ENCODE measurements around the gene ARHGAP26.

The ARHGAP26 gene

GRCh38 chr5:143196601-143197259 is 426.6 kb downstream of the ARHGAP26 start:
- Histone ChIP-seq H3K27me3 (ENCODE audit: insufficient read depth, low read length) (no peaks in the 10 kb centered on the region), H3K9me3 (ENCODE audit: low read length) (peaks cover 2% of the 10 kb centered on the region; the same call in 1 of the 2 replicates), H3F3A (ENCODE audit: insufficient read depth, low read length) (no peaks in the 10 kb centered on the region), H3K4me3 (ENCODE audit: low read depth, low read length, poor library complexity, severe bottlenecking) (no peak overlapping the region), H3K36me3 (ENCODE audit: insufficient read depth, low read length) (no peaks in the 10 kb centered on the region), H3K4me1 (ENCODE audit: insufficient read depth, low read length, severe bottlenecking) (no peaks in the 10 kb centered on the region), H4K20me1 (ENCODE audit: insufficient read depth, low read length) (no peaks in the 10 kb centered on the region), H3K4me2 (ENCODE audit: low read length) (no peak overlapping the region), H3K27ac (ENCODE audit: low read depth, low read length, poor library complexity, severe bottlenecking) (no peak overlapping the region), H3K9me2 (ENCODE audit: low read depth, low read length) (no peaks in the 10 kb centered on the region), H2AFZ (ENCODE audit: low read length) (no peak overlapping the region), H3K9ac (ENCODE audit: low read length) (no peak overlapping the region), H3K79me2 (ENCODE audit: insufficient read depth, low read length) (no peaks in the 10 kb centered on the region)
- TF ChIP-seq CTCF (IDR thresholded peaks at IDR 0.05; ENCODE audit: low read length) (no peak), EZH2 (IDR thresholded peaks at IDR 0.05; ENCODE audit: borderline replicate concordance, low read length) (no peak)

DNA sequence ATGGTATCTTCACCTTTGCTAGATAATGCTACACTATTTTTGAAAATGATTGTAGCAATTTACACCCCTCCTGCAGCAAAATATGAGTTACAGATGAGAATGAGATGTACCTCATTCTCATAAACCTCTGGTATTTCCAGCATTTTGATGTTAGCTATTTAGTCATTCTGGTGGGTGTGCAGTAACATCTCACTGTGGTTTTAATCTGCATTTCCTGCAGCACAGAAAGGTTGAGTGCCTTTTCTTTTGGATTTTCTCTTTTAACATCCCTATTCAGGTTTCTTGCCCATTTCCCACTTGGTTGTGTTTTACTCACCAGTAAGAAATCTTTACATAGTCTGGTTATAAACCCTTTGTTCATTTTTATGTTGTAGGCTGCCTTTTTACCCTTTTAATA is 427.1 kb downstream of the ARHGAP26 start:
- H3K9me3 ChIP-seq (ENCODE audit: low read length), result peaks cover 2% of the 10 kb centered on the region; the same call in 1 of the 2 replicates
- no peak overlapping the region for H3K9ac ChIP-seq (ENCODE audit: low read length)
- TF ChIP-seq CTCF (IDR thresholded peaks at IDR 0.05; ENCODE audit: low read length) (no peak), EZH2 (IDR thresholded peaks at IDR 0.05; ENCODE audit: borderline replicate concordance, low read length) (no peak)
- H3K27ac ChIP-seq (ENCODE audit: low read depth, low read length, poor library complexity, severe bottlenecking), result no peak overlapping the region
- no peaks in the 10 kb centered on the region for H3K27me3 ChIP-seq (ENCODE audit: insufficient read depth, low read length)
- no peaks in the 10 kb centered on the region for H3K9me2 ChIP-seq (ENCODE audit: low read depth, low read length)
- H3K4me2 ChIP-seq (ENCODE audit: low read length), result no peak overlapping the region
- H3K4me3 ChIP-seq (ENCODE audit: low read depth, low read length, poor library complexity, severe bottlenecking), result no peak overlapping the region
- no peaks in the 10 kb centered on the region for H3K4me1 ChIP-seq (ENCODE audit: insufficient read depth, low read length, severe bottlenecking)
- H2AFZ ChIP-seq (ENCODE audit: low read length), result no peak overlapping the region
- no peaks in the 10 kb centered on the region for H3K36me3 ChIP-seq (ENCODE audit: insufficient read depth, low read length)
- H3F3A ChIP-seq (ENCODE audit: insufficient read depth, low read length), result no peaks in the 10 kb centered on the region
- H3K79me2 ChIP-seq (ENCODE audit: insufficient read depth, low read length), result no peaks in the 10 kb centered on the region
- H4K20me1 ChIP-seq (ENCODE audit: insufficient read depth, low read length), result no peaks in the 10 kb centered on the region

DNA sequence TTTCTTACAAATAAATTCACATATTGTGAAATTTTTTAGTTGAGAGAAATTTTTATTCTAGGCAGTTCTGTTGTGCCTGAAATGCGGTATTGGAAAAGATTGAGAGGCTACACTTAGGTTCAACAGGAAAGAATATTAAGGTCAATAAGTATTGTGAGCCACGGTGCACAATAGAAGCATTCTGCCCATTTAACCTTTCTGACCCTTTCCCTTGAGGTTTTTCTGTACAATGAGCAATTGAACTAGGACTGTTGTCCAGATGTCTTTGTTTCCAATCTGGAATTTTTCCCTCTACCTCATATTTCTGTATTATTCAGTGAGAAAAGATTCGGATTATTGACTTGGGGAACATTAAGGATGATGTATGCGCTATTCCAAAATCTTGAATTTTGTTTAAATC is 428.2 kb downstream of the ARHGAP26 start:
- no peaks in the 10 kb centered on the region for H3K79me2 ChIP-seq (ENCODE audit: insufficient read depth, low read length)
- H3K4me2 ChIP-seq (ENCODE audit: low read length), result no peak overlapping the region
- no peaks in the 10 kb centered on the region for H3F3A ChIP-seq (ENCODE audit: insufficient read depth, low read length)

More for the DNA sequence above, 428.2 kb downstream of the ARHGAP26 start:
- H3K4me1 ChIP-seq (ENCODE audit: insufficient read depth, low read length, severe bottlenecking), result no peaks in the 10 kb centered on the region
- no peak overlapping the region for H3K4me3 ChIP-seq (ENCODE audit: low read depth, low read length, poor library complexity, severe bottlenecking)
- H3K36me3 ChIP-seq (ENCODE audit: insufficient read depth, low read length), result no peaks in the 10 kb centered on the region
- H3K9ac ChIP-seq (ENCODE audit: low read length), result no peak overlapping the region
- no peak overlapping the region for H3K27ac ChIP-seq (ENCODE audit: low read depth, low read length, poor library complexity, severe bottlenecking)
- TF ChIP-seq EZH2 (IDR thresholded peaks at IDR 0.05; ENCODE audit: borderline replicate concordance, low read length) (no peak), CTCF (IDR thresholded peaks at IDR 0.05; ENCODE audit: low read length) (no peak)
- no peak overlapping the region for H2AFZ ChIP-seq (ENCODE audit: low read length)
- no peaks in the 10 kb centered on the region for H4K20me1 ChIP-seq (ENCODE audit: insufficient read depth, low read length)
- peaks cover 2% of the 10 kb centered on the region; the same call in 1 of the 2 replicates for H3K9me3 ChIP-seq (ENCODE audit: low read length)
- no peaks in the 10 kb centered on the region for H3K27me3 ChIP-seq (ENCODE audit: insufficient read depth, low read length)
- no peaks in the 10 kb centered on the region for H3K9me2 ChIP-seq (ENCODE audit: low read depth, low read length)
